Measurements from ENCODE around the gene SPAG4.

Gene SPAG4, protein sequence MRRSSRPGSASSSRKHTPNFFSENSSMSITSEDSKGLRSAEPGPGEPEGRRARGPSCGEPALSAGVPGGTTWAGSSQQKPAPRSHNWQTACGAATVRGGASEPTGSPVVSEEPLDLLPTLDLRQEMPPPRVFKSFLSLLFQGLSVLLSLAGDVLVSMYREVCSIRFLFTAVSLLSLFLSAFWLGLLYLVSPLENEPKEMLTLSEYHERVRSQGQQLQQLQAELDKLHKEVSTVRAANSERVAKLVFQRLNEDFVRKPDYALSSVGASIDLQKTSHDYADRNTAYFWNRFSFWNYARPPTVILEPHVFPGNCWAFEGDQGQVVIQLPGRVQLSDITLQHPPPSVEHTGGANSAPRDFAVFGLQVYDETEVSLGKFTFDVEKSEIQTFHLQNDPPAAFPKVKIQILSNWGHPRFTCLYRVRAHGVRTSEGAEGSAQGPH

DNA sequence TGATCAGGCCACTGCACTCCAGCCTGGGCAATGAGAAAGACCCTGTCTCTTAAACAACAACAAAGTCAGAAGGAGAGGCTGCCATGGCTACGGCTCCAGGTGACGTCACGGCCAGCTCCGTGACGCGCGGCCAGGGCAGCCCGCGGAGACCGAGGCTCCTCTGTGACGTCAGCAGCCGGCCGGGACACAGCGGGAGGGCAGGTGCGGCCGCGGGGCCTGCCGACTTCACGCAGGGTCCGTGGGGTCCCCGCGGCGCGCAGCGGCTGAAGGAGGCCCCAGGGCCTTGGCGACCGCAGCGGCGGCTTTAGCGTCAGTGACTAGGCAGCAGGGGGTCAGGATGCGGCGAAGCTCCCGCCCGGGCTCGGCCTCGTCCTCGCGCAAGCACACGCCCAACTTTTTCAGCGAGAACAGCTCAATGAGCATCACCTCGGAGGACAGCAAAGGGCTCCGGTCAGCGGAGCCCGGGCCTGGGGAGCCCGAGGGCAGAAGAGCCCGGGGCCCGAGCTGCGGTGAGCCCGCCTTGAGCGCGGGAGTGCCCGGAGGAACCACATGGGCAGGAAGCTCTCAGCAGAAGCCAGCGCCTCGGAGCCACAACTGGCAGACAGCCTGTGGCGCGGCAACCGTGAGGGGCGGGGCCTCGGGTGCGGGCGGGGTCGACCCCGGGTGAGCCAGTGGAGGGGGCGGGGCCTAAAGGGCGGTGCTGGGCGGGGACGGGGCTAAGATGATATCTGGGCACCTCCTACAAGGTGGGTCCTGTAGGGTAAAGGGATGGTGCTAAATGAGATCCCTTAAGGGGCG is at the start of gene SPAG4:
Gene SPAG4, plus strand, starts transcription at position 163 of the 798 bp plus-strand sequence. Its CDS starts 175 bp downstream, at position 338.
- peak; percentile 97 for DNase-seq

GRCh38 chr20:35568645-35569044 is 47.0 kb upstream of the SPAG4 start:
- no peak for DNase-seq

DNA sequence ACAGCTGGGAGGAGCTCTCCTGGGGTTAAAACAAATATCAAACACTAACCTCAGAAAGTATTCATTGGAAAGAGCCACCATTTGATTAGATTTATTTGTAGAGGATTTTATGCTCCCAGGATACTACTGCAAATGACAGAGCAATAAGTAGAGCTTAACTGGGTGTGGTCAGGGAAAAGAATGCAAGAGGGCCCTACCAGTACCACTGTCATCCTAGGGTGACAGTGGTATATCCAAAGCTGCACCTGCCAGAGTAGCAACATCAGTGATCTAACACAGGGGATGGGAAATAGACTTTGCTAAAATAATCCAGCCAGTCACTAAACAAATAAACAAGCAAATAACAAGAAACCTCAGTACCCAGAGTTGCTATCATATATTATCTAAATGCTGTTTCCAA is 44.1 kb upstream of the SPAG4 start:
- DNase-seq, result no peak

DNA sequence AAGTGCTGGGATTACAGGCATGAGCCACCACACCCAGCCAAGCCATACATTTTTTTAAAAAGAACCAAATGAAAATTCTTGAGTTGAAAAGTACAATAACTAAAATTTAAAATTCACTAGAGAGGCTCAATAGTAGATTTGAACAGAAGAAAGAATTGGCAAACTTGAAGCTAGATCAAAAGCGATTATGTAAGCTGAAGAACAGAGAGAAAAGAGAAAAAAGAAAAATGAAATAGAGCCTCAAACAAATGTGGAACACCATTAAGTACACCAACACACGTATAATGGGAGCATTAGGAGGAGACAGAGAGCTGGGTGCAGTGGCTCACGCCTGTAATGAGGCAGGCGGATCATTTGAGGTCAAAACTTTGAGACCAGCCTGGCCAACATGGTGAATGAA is 42.8 kb upstream of the SPAG4 start:
- no peak for DNase-seq

DNA sequence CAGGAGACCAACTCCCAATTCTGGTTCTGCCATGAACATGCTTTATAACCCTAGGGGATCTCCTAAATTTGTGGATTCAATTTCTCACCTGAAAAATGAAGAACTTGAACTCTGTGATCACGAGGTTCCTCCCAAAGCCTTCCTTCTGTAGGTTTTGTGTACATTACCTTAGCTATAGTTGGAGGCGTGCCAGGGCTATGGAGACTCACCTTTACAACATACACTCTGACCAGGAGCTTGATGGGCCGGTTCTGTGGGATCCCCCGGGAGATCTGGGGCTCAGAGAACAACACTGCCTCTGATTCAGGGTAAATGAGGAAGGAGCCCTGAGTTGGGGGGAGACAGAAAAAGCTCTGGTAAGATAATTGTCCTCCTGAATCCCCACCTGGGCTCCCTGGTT is 39.7 kb upstream of the SPAG4 start:
- no peak for DNase-seq

DNA sequence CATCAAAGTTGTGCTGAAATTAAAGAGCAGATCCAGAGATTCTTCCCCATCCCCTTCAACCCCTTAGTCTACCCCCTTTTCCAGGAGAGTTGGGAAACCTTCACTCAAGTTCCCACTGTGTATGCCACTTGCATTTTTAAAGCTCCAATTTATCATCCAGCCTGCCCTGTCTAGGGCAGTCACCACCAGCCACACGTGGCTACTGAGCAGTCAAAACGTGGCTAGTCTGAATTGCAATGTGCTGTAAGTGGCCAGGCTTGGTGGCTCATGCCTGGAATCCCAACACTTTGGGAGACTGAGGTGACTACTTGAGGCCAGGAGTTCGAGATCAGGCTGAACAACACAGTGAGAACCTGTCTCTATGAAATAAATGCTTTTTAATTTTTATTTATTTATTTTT is 38.8 kb upstream of the SPAG4 start:
- DNase-seq, result no peak

- DNase-seq, result no peak
Measured at GRCh38 chr20:35578469-35578868, 37.2 kb upstream of the SPAG4 start.

DNA sequence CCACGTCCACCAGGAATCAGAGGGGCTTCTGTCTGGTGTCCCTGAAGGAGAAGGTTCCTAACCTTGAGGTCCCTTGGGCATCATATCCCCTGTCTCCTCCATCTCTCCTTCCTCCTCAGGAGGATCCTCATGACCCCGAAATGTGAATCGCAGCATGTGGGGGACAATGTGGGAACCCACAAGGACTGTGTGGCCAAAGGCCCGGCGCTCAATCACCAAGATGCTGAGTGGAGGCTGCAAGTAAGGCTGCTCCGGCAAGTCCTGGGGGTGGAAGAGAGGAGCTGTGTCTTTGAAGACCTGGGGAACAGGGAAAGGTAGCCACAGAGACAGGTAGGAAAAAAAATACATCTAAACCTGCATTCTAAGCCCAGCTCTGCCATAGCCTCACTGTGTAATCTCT is 36.4 kb upstream of the SPAG4 start:
- no peak for DNase-seq

DNA sequence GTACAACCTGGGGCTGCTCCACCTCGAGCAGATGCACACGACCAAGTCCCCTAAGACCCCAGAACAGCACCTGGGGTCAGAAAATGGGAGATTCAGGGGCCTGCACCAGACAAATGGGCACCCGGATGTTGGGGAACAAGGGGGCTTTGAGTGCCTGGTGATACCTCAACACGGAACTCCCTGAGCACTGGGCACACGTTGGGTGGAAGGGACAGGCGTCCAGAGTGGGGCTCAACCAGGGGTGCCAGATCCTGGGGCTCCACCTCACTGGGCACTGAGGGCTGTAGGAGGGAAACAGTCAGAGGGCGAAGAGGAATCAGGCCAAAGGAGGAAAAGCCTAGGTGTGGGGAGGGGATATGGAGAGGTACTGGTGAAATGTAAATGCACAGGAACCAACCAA is 33.5 kb upstream of the SPAG4 start:
- no peak for DNase-seq

DNA sequence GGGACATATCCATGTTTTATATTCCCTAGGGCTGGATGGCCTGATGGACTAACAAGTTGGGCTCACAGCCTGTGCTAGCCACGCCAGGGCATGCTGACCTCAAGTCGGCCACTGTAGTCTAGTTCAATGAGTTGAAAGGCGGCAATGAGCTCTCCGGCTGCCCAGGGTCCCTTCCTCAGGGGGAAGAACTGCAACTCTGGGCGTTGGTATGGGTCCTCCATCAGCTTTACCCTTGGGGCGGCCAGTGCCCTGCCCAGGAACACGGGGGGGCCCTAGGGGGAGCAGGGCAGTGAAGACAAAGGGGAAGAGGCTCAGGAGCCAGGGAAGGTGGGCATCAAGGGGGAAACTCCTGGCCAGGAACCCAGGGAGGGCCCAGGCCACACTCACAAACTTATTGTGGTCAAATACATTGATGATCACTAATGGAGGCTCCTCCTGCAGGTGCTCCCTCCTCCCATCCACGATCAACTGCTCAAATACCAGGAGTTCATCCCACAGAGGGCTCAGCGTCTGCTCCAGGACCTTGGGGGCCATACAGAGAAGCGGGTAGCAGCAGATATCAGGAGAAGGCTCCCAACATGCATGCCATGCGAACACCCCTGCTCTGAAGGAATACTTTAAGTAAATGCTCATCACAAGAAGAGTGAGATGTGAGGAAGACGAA is 32.8 kb upstream of the SPAG4 start:
- DNase-seq, result no peak

DNA sequence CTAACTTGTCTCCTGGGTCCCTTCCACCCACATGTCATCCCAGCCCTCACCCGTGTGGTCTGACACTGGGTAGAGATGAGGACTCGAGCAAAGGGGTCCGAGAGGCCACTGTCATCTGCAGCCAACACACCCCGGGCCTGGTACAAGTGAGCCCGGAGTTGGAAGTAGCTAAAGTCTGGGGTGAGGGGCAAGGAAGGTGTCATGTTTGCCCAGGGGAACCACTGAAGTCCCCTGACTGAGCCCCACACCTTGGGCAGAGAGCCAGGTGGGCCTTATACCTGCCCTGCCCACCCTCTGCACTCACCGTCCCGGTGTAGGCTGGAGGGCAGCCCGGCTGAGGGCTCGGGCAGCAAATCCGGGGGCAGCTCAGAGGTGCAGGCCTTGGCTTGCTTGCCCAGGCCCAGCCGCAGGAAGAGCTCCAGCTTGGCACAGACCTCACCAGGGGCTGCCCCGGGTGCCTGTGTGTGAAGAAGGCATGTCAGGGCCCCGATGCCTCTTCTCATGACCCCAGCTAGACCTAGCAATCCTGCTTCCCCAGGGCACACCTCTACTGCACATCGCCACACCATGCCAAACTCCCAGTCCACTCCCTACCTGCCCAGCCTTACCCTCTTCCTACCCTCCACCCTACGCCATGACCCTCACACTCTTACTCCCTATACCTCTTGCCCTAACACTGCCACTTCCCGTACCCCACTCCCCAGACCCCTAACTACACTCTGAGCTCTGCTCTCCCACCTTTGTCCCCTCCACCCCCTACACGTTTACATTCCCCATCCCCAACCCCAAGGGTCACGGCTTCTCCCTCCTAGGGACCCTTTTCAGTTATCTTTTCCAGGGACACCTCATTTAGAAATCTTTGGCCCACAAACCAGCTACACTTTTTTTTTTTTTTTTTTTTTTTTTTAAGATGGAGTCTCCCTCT is 31.7 kb upstream of the SPAG4 start:
- DNase-seq, result no peak

- DNase-seq, result no peak
Measured at GRCh38 chr20:35586751-35587425, 28.7 kb upstream of the SPAG4 start.

GRCh38 chr20:35587436-35587835 is 28.2 kb upstream of the SPAG4 start:
- no peak for DNase-seq

GRCh38 chr20:35588397-35588796 is 27.2 kb upstream of the SPAG4 start:
- no peak for DNase-seq

DNA sequence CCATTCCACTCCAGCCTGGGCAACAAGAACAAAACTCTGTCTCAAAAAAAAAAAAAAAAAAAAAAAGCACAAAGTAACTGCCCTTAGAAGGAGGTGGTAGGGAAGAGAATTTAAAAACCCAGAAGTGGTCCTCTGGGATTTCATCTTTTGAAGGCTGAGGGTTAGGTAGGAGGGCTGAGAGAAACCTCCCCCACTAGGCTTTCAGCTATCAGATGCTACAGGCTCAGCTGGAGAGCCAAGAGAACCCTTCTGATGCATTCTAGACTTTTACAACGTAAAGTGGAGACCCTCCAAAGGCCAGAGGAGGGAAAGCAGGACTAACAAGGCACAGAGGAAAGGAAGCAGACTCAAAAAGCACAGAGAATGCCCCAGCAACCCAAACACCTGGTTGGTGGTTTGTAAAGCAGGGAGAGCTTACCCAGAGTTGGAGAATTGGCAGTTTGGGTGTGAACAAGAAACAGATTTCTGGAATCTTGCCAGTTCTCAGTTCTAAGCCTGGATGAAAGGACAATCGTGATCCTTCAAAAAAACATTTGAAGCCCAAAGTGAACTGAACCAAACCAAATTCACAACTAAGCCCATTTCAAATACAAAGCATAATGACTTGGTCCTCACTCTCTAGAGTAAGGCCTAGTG is 23.2 kb upstream of the SPAG4 start:
- no peak for DNase-seq

GRCh38 chr20:35595456-35595855 is 20.2 kb upstream of the SPAG4 start:
- DNase-seq, result no peak

GRCh38 chr20:35595901-35596300 is 19.7 kb upstream of the SPAG4 start:
- no peak for DNase-seq

GRCh38 chr20:35597186-35597585 is 18.4 kb upstream of the SPAG4 start:
- no peak for DNase-seq

GRCh38 chr20:35598476-35598875 is 17.2 kb upstream of the SPAG4 start:
- no peak for DNase-seq

GRCh38 chr20:35598899-35599775 is 16.5 kb upstream of the SPAG4 start:
- DNase-seq, result no peak

Measured in femur (tissue), 1 donor.